HFFc6 (cell line): ENCODE results near the gene PTPN11. TPM values are rescaled to one million over a fixed set of nuclear protein-coding genes. Genes with fewer than 3 reads are reported as not detected.

Experiments
- DNase-seq: peaks from one replicate; pipeline ENCODE4 v3.0.0-alpha.2; 2018
- H3K27ac Mint-ChIP-seq: 2 replicates; pipeline ENCODE4 v1.8.0; 2020; ENCODE audit warnings: mild to moderate bottlenecking, mixed read lengths
- H3K27me3 Mint-ChIP-seq: 2 replicates; pipeline ENCODE4 v1.8.0; 2021; ENCODE audit warnings: mild to moderate bottlenecking, moderate library complexity, mixed read lengths; ENCODE audit not compliant: insufficient read depth
- H3K36me3 Mint-ChIP-seq: 2 replicates; pipeline ENCODE4 v1.8.0; 2021; ENCODE audit warnings: low read depth, mixed read lengths
- H3K4me1 Mint-ChIP-seq: 2 replicates; pipeline ENCODE4 v1.8.0; 2020; ENCODE audit warnings: low read depth, mixed read lengths
- H3K4me3 Mint-ChIP-seq: 2 replicates; pipeline ENCODE4 v1.8.0; 2020; ENCODE audit warnings: mild to moderate bottlenecking, moderate library complexity, mixed read lengths
- H3K9me3 Mint-ChIP-seq: 2 replicates; pipeline ENCODE4 v1.8.0; 2020; ENCODE audit warnings: mild to moderate bottlenecking, mixed read lengths
- CTCF ChIP-seq: fragments of 200-600 bp; sonication (generic); IDR thresholded peaks from 2 replicates; pipeline ENCODE4 v1.5.0; 2021; ENCODE audit warnings: antibody characterized with exemption, mild to moderate bottlenecking
- long read RNA-seq: library from polyadenylated mRNA; unstranded; transcript quantifications from one replicate; pipeline ENCODE4 v2.0.0, GENCODE V29; 2019
- total RNA-seq, 6 experiments: library from RNA; stranded (reverse); fragmentation: NEBNext Ultra II Directional; extraction: Animal tissue kit (Norgen Biotek cat#: 25700); gene quantifications; 2 replicates in 1 of 6; 3 replicates in 5 of 6; pipeline ENCODE4 v1.2.3, GENCODE V29; 2021

Gene PTPN11
- 100 to 1,000 TPM; 132 to 160 (median 144) TPM for total RNA-seq
- long read RNA-seq, full-length matches to known transcripts, result 5 of 86 reads
- long read RNA-seq, partial matches to known transcripts, result 39 of 86 reads
- long read RNA-seq, other reads (novel, unspliced or antisense), result 42 of 86 reads

GRCh38 chr12:112418608-112419296 lies at the start of gene PTPN11:
Gene PTPN11, plus strand, starts transcription at chr12:112418947. Its CDS starts 165 bp downstream, at chr12:112419112.
- Mint-ChIP-seq H3K27ac (peak within 1 kb of the TSS; percentile 99), H3K4me1 (peaks cover 32% of the 10 kb centered on the region), H3K4me3 (peak within 1 kb of the TSS; percentile 98), H3K9me3 (no peaks in the 10 kb centered on the region), H3K27me3 (no peaks in the 10 kb centered on the region), H3K36me3 (peaks cover 12% of the 10 kb centered on the region; the same call in 1 of the 2 replicates)
- DNase-seq, result peak; percentile 71
- peak; percentile 85 for TF ChIP-seq CTCF

GRCh38 chr12:112370199-112370598 lies 48.5 kb upstream of the PTPN11 start:
- Mint-ChIP-seq H3K36me3 (no peaks in the 10 kb centered on the region), H3K4me1 (peaks cover 34% of the 10 kb centered on the region), H3K9me3 (no peaks in the 10 kb centered on the region), H3K4me3 (peak overlapping the region; percentile 24), H3K27me3 (no peaks in the 10 kb centered on the region), H3K27ac (peak overlapping the region; percentile 72)
- no peak for TF ChIP-seq CTCF
- DNase-seq, result peak; percentile 45

DNA sequence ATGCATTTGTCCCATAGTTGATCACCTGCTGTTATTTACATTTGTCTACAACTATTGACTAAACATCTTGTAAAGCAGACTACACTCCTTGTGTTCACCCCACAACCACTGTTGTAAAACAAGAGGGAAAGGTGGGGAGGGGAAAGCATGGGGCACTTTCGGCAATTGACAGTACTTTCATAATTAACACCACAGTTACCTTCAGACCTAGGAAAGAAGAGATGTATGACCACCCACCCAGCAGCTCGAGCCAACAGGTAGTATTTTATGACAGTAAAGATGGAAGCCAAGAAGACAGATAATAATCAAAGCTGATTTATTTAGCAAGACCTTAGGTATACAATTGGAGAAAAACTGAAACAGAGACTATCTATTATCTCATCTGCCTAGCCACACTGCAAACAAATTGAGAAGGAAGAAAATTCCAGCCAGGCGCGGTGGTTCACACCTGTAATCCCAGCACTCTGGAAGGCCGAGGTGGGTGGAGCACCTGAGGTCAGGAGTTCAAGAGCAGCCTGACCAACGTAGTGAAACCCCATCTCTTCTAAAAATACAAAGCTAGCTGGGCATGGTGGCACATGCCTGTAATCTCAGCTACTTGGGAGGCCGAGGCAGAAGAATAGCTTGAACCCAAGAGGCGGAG lies 47.8 kb upstream of the PTPN11 start:
- H3K9me3 Mint-ChIP-seq, result no peaks in the 10 kb centered on the region
- H3K4me3 Mint-ChIP-seq, result no peak overlapping the region
- no peak for DNase-seq
- H3K36me3 Mint-ChIP-seq, result no peaks in the 10 kb centered on the region
- peaks cover 35% of the 10 kb centered on the region for H3K4me1 Mint-ChIP-seq
- H3K27me3 Mint-ChIP-seq, result no peaks in the 10 kb centered on the region
- H3K27ac Mint-ChIP-seq, result peak overlapping the region; percentile 48; the same call in 1 of the 2 replicates
- no peak for TF ChIP-seq CTCF

DNA sequence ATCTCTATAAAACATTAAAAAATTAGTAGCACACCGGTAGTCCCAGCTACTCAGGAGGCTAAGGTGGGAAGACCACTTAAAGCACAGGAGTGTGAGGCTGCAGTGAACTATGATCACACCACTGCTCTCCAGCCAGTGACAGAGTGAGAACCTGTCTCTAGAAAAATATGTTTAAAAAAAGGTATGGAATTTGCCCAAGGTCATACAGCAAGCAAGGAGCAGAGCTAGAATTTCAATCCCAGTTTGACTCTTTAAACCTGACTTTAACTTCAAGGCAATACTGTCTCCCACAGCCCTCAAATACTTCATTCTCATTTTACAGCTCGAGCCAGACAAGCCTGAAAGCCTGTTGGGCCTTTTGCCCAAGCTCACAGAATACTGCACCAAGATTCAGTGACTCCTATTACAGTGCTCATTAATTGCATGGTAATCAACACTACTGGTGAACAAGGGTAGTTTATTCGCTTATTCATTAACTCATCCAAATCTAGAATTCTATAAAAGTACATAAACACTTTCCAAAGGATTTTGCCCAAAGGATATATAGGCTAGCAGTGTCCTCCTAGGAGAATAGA lies 44.5 kb upstream of the PTPN11 start:
- no peaks in the 10 kb centered on the region for H3K9me3 Mint-ChIP-seq
- no peak overlapping the region for H3K4me3 Mint-ChIP-seq
- H3K36me3 Mint-ChIP-seq, result no peaks in the 10 kb centered on the region
- H3K27ac Mint-ChIP-seq, result no peak overlapping the region
- H3K4me1 Mint-ChIP-seq, result peaks cover 35% of the 10 kb centered on the region
- H3K27me3 Mint-ChIP-seq, result no peaks in the 10 kb centered on the region
- DNase-seq, result no peak
- no peak for TF ChIP-seq CTCF

GRCh38 chr12:112375105-112375504 lies 43.6 kb upstream of the PTPN11 start:
- Mint-ChIP-seq H3K36me3 (0 out of 2 replicates have a peak, but pooled peaks cover under 1% of the 10 kb centered on the region), H3K9me3 (no peaks in the 10 kb centered on the region), H3K27ac (no peak overlapping the region), H3K4me1 (peaks cover 36% of the 10 kb centered on the region), H3K4me3 (no peak overlapping the region), H3K27me3 (no peaks in the 10 kb centered on the region)
- no peak for DNase-seq
- no peak for TF ChIP-seq CTCF
